GM12878 (cell line): ENCODE results near the gene MAPRE2. TPM values are rescaled to one million over a fixed set of nuclear protein-coding genes. Genes with fewer than 3 reads are reported as not detected.

Source experiments
- ATAC-seq: fragments of 200-7000 bp; cut with Tn5 transposase; 3 replicates; pipeline ENCODE4 v1.9.1; 2020; ENCODE audit warnings: mild to moderate bottlenecking, moderate library complexity
- BruUV-seq: library from RNA; stranded (reverse); fragments of 400-500 nt; replicated peaks from 2 replicates; lab custom pipeline; 2021; lab: Mats Ljungman, UMichigan
- CTCF ChIA-PET: fragments of 300-600 bp; sonication (Branson Sonifier 250); formaldehyde crosslinking; extraction: SDS; loops from one replicate; lab custom pipeline; 2021; ENCODE audit warnings: inconsistent platforms; lab: Yijun Ruan, JAX
- POLR2A ChIA-PET: fragments of 350-600 bp; formaldehyde crosslinking; extraction: SDS; loops from one replicate; lab custom pipeline; 2021; ENCODE audit warnings: inconsistent platforms; lab: Charles Lee
- RAD21 ChIA-PET: fragments of 300-600 bp; sonication (Branson Sonifier 250); formaldehyde crosslinking; loops from one replicate; lab custom pipeline; 2023; ENCODE audit warnings: antibody characterized with exemption; ENCODE audit not compliant: unreplicated experiment; lab: Charles Lee
- SMC1A ChIA-PET: fragments of 300-600 bp; sonication (Branson Sonifier 250); formaldehyde crosslinking; loops from one replicate; lab custom pipeline; 2023; ENCODE audit not compliant: unreplicated experiment, uncharacterized antibody; lab: Charles Lee
- DNase-seq: peaks from one replicate; pipeline ENCODE4 v3.0.0-alpha.2; 2011; ENCODE audit warnings: low read depth, low spot score
- FAIRE-seq: peaks from 3 replicates; lab custom pipeline; 2011; peaks lifted over from hg19 to GRCh38; lab: Jason Lieb, UNC
- H2AFZ ChIP-seq: 2 replicates; pipeline ENCODE4 v1.6.0; 2011; ENCODE audit warnings: low read depth, low read length, control low read depth; ENCODE audit not compliant: control insufficient read depth
- H3K27ac ChIP-seq: 2 replicates; pipeline ENCODE4 v1.5.1; 2011; ENCODE audit warnings: control low read depth; ENCODE audit not compliant: control insufficient read depth, insufficient read depth
- H3K27me3 ChIP-seq, 2 experiments: replicated peaks in 1 of 2; 2 replicates each; pipeline versions ENCODE4 v1.6.0 to v1.6.1; 2011; ENCODE audit warnings: low read length in 1 of 2; ENCODE audit not compliant: control insufficient read depth in 2 of 2, insufficient read depth in 2 of 2
- H3K36me3 ChIP-seq, 2 experiments: 2 replicates each; pipeline ENCODE4 v1.5.1; 2011; ENCODE audit warnings: low read length in 1 of 2; ENCODE audit not compliant: control insufficient read depth in 2 of 2, insufficient read depth in 2 of 2
- H3K4me1 ChIP-seq: 2 replicates; pipeline ENCODE4 v1.6.1; 2011; ENCODE audit warnings: mild to moderate bottlenecking, low read length, moderate library complexity, mixed read lengths; ENCODE audit not compliant: control insufficient read depth, insufficient read depth
- H3K4me2 ChIP-seq: 2 replicates; pipeline ENCODE4 v1.6.0; 2011; ENCODE audit warnings: control low read depth; ENCODE audit not compliant: control insufficient read depth, insufficient read depth
- H3K4me3 ChIP-seq: fragments of 200-600 bp; sonication (generic); 2 replicates; pipeline ENCODE4 v1.5.1; 2016
- H3K79me2 ChIP-seq: 2 replicates; pipeline ENCODE4 v1.6.0; 2011; ENCODE audit warnings: low read length; ENCODE audit not compliant: control insufficient read depth, insufficient read depth
- H3K9ac ChIP-seq: 2 replicates; pipeline ENCODE4 v1.8.0; 2011; ENCODE audit warnings: low read length, control low read depth, mixed read lengths; ENCODE audit not compliant: control insufficient read depth, insufficient read depth
- H3K9me3 ChIP-seq: replicated peaks from 3 replicates; pipeline ENCODE4 v1.5.1; 2011; ENCODE audit warnings: mild to moderate bottlenecking, low read length; ENCODE audit not compliant: control insufficient read depth, insufficient read depth
- H4K20me1 ChIP-seq: 2 replicates; pipeline ENCODE4 v1.6.0; 2011; ENCODE audit not compliant: control insufficient read depth, insufficient read depth
- CREM ChIP-seq: IDR thresholded peaks from 2 replicates; pipeline ENCODE4 v1.6.1; 2014; ENCODE audit warnings: antibody characterized with exemption, low read depth
- DPF2 ChIP-seq: fragments of 450-650 bp; IDR thresholded peaks from 2 replicates; pipeline ENCODE4 v1.6.1; 2017; ENCODE audit warnings: mild to moderate bottlenecking
- EZH2 ChIP-seq: IDR thresholded peaks from 2 replicates; pipeline ENCODE4 v1.6.1; 2012; ENCODE audit warnings: low read depth, mild to moderate bottlenecking, control low read depth, inconsistent platforms, low read length, borderline replicate concordance; ENCODE audit not compliant: control insufficient read depth
- GATAD2B ChIP-seq: fragments of 450-650 bp; conservative IDR thresholded peaks from 2 replicates; pipeline ENCODE4 v1.6.1; 2017; ENCODE audit warnings: low read depth, mild to moderate bottlenecking, moderate library complexity
- HCFC1 ChIP-seq: fragments of 150-350 bp; IDR thresholded peaks from 2 replicates; pipeline ENCODE4 v1.6.1; 2014; ENCODE audit warnings: low read length
- MXI1 ChIP-seq: fragments of 150-350 bp; IDR thresholded peaks from 2 replicates; pipeline ENCODE4 v1.6.1; 2011; ENCODE audit warnings: low read depth, mild to moderate bottlenecking, inconsistent platforms, low read length, improper control_type of control experiment
- MYB ChIP-seq: fragments of 150-350 bp; IDR thresholded peaks from 2 replicates; pipeline ENCODE4 v1.6.1; 2014; ENCODE audit warnings: mild to moderate bottlenecking, low read depth, low read length, borderline replicate concordance
- MYC ChIP-seq: IDR thresholded peaks from 2 replicates; pipeline ENCODE4 v1.6.1; 2011; ENCODE audit warnings: mild to moderate bottlenecking, low read length, moderate library complexity, inconsistent platforms; ENCODE audit not compliant: insufficient read depth, insufficient replicate concordance, insufficient read length, severe bottlenecking
- RUNX3 ChIP-seq: IDR thresholded peaks from 2 replicates; pipeline ENCODE4 v1.6.1; 2012; ENCODE audit warnings: low read length, inconsistent platforms
- SUPT20H ChIP-seq: IDR thresholded peaks from 2 replicates; pipeline ENCODE4 v1.6.1; 2011; ENCODE audit warnings: low read depth, mild to moderate bottlenecking, low read length, moderate library complexity, borderline replicate concordance; ENCODE audit not compliant: control insufficient read depth
- TCF12 ChIP-seq: IDR thresholded peaks from 2 replicates; pipeline ENCODE4 v1.6.1; 2011; ENCODE audit warnings: low read depth, mild to moderate bottlenecking, low read length
- YY1 ChIP-seq: IDR thresholded peaks from 2 replicates; pipeline ENCODE4 v1.6.1; 2011; ENCODE audit warnings: low read depth, mild to moderate bottlenecking, low read length
- ZNF207 ChIP-seq: fragments of 450-650 bp; IDR thresholded peaks from 2 replicates; pipeline ENCODE4 v1.6.1; 2014; ENCODE audit warnings: antibody characterized with exemption, mild to moderate bottlenecking, borderline replicate concordance
- ZNF274 ChIP-seq: IDR thresholded peaks from one replicate; pipeline ENCODE4 v1.8.0; 2011; ENCODE audit not compliant: insufficient read length, insufficient read depth
- ZNF384 ChIP-seq: IDR thresholded peaks from 2 replicates; pipeline ENCODE4 v1.6.1; 2012; ENCODE audit warnings: low read depth, mild to moderate bottlenecking, low read length, improper control_type of control experiment, borderline replicate concordance
- WGBS: methylation state at CpG from one replicate; pipeline ENCODE4 v1.1.6; 2016; ENCODE audit warnings: low lambda C conversion rate; ENCODE audit not compliant: insufficient replicate concordance, insufficient coverage; ENCODE audit errors: missing lambda C conversion rate; 5-methylcytosine and 5-hydroxymethylcytosine counted together
- in situ Hi-C: fragments of 300-500 bp; cut with MboI; formaldehyde crosslinking; loops from 9 replicates; pipeline ENCODE4 v1.14.3; 2018; ENCODE audit warnings: mixed read lengths
- intact Hi-C: fragments of 100-400 bp; cut with micrococcal nuclease; formaldehyde crosslinking; loops from one replicate; pipeline ENCODE4 v1.14.2; 2022; ENCODE audit not compliant: unreplicated experiment
- polyA plus RNA-seq, 11 experiments: library from polyadenylated mRNA; depleted of rRNA in 4 of 11; unstranded in 6 of 11; stranded (reverse) in 5 of 11; fragments of >200 nt; fragmentation: Nextera tagmentation in 4 of 11; fragmentation: Illumina TruSeq in 1 of 11; extraction: Ambion mirVana in 4 of 11; extraction: Trizol in 1 of 11; gene quantifications; 1 replicate in 1 of 11; 2 replicates in 10 of 11; pipeline versions ENCODE4 v1.2.1 to v1.2.3, GENCODE V29; 2011 to 2016; ENCODE audit warnings: inconsistent platforms in 2 of 11, missing spikeins in 2 of 11, low read depth in 1 of 11
- total RNA-seq, 4 experiments: library from RNA; depleted of rRNA in 3 of 4; stranded (reverse); fragments of >200 nt in 3 of 4; fragmentation: Illumina TruSeq in 1 of 4; extraction: Trizol in 1 of 4; gene quantifications; 2 replicates each; pipeline versions ENCODE4 v1.2.1 to v1.2.3, GENCODE V29; 2013 to 2021
- TF ChIP-seq, protein P1 (sequence below): IDR thresholded peaks from 2 replicates; pipeline ENCODE4 v1.6.1; 2012; ENCODE audit warnings: mild to moderate bottlenecking, low read depth, low read length
- TF ChIP-seq, protein P2 (sequence below): fragments of 450-650 bp; IDR thresholded peaks from 2 replicates; pipeline ENCODE4 v1.6.1; 2017; ENCODE audit warnings: mild to moderate bottlenecking
- TF ChIP-seq, protein P3 (sequence below): IDR thresholded peaks from 2 replicates; pipeline ENCODE4 v1.6.1; 2011; ENCODE audit warnings: mild to moderate bottlenecking, low read depth, low read length, moderate library complexity; ENCODE audit not compliant: insufficient replicate concordance

MAPRE2 gene
- total and polyA plus RNA-seq, 10 of the 15 experiments (the other 5 are each of a cell fraction or from before 2014, with no cell fraction given), result 11.0 to 50.6 (median 24.0) TPM

DNA sequence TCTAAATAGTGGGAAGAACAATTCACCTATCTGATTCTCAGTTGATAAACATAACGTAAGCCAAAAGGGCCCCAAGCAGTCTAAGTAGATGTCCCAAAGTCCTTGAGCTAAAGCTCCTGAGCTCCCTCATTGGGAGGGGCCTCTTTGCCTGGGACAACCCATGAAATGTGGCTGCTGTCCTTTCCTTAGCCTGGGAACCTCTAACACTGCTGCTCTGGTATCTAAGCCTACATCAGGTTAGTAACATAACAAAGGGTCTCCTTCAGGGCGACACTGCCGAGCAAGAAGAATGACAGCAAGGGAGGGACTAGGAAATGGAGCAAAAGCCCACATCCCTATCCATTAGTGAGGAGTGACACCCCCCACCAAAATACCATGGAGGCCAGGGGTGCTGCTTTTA is 98.3 kb downstream of the MAPRE2 start:
- ChIA-PET RAD21 (no interaction called here), POLR2A (no interaction called here), CTCF (interaction anchor here (1.6 kb wide), 1 partner anchor 111 kb away, joined by 4 read pairs; no protein-coding TSS in a partner anchor), SMC1A (interaction anchor here (1.0 to 1.1 kb wide), 2 partner anchors 110 to 114 kb away, joined by 3 read pairs; no protein-coding TSS in a partner anchor)
- Histone ChIP-seq H2AFZ (no peak overlapping the region), H3K9me3 (no peaks in the 10 kb centered on the region), H3K4me1 (peaks cover 4% of the 10 kb centered on the region), H3K36me3 (0 out of 4 replicates have a peak, but pooled peaks cover 0 to 6% of the 10 kb centered on the region in 2 experiments), H3K27me3 (no peaks in the 10 kb centered on the region), H3K79me2 (no peaks in the 10 kb centered on the region), H3K27ac (no peak overlapping the region), H4K20me1 (no peaks in the 10 kb centered on the region), H3K9ac (no peak overlapping the region), H3K4me2 (no peak overlapping the region), H3K4me3 (no peak overlapping the region)
- WGBS, result 93% methylated on average over 3 of the region's 3 CpGs
- in situ Hi-C loops, result no loop called here
- ATAC-seq (no peak), FAIRE-seq (no peak), DNase-seq (no peak)
- intact Hi-C loops, result no loop called here
- BruUV-seq, result no TSS peak
- TF ChIP-seq GATAD2B, result no peak
- no peak for TF ChIP-seq ZNF207
- TF ChIP-seq HCFC1, result no peak
- TF ChIP-seq, protein P1, sequence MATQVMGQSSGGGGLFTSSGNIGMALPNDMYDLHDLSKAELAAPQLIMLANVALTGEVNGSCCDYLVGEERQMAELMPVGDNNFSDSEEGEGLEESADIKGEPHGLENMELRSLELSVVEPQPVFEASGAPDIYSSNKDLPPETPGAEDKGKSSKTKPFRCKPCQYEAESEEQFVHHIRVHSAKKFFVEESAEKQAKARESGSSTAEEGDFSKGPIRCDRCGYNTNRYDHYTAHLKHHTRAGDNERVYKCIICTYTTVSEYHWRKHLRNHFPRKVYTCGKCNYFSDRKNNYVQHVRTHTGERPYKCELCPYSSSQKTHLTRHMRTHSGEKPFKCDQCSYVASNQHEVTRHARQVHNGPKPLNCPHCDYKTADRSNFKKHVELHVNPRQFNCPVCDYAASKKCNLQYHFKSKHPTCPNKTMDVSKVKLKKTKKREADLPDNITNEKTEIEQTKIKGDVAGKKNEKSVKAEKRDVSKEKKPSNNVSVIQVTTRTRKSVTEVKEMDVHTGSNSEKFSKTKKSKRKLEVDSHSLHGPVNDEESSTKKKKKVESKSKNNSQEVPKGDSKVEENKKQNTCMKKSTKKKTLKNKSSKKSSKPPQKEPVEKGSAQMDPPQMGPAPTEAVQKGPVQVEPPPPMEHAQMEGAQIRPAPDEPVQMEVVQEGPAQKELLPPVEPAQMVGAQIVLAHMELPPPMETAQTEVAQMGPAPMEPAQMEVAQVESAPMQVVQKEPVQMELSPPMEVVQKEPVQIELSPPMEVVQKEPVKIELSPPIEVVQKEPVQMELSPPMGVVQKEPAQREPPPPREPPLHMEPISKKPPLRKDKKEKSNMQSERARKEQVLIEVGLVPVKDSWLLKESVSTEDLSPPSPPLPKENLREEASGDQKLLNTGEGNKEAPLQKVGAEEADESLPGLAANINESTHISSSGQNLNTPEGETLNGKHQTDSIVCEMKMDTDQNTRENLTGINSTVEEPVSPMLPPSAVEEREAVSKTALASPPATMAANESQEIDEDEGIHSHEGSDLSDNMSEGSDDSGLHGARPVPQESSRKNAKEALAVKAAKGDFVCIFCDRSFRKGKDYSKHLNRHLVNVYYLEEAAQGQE, result no peak
- TF ChIP-seq, protein P2, sequence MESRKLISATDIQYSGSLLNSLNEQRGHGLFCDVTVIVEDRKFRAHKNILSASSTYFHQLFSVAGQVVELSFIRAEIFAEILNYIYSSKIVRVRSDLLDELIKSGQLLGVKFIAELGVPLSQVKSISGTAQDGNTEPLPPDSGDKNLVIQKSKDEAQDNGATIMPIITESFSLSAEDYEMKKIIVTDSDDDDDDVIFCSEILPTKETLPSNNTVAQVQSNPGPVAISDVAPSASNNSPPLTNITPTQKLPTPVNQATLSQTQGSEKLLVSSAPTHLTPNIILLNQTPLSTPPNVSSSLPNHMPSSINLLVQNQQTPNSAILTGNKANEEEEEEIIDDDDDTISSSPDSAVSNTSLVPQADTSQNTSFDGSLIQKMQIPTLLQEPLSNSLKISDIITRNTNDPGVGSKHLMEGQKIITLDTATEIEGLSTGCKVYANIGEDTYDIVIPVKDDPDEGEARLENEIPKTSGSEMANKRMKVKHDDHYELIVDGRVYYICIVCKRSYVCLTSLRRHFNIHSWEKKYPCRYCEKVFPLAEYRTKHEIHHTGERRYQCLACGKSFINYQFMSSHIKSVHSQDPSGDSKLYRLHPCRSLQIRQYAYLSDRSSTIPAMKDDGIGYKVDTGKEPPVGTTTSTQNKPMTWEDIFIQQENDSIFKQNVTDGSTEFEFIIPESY, result no peak
- no peak for TF ChIP-seq SUPT20H
- TF ChIP-seq MYC, result no peak
- TF ChIP-seq RUNX3, result no peak
- TF ChIP-seq DPF2, result no peak
- TF ChIP-seq ZNF274, result no peak
- TF ChIP-seq, protein P3, sequence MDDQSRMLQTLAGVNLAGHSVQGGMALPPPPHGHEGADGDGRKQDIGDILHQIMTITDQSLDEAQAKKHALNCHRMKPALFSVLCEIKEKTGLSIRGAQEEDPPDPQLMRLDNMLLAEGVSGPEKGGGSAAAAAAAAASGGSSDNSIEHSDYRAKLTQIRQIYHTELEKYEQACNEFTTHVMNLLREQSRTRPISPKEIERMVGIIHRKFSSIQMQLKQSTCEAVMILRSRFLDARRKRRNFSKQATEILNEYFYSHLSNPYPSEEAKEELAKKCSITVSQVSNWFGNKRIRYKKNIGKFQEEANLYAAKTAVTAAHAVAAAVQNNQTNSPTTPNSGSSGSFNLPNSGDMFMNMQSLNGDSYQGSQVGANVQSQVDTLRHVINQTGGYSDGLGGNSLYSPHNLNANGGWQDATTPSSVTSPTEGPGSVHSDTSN, result no peak
- TF ChIP-seq CREM, result no peak
- no peak for TF ChIP-seq YY1
- TF ChIP-seq MYB, result no peak
- no peak for TF ChIP-seq MXI1
- no peak for TF ChIP-seq EZH2
- TF ChIP-seq TCF12, result no peak
- no peak for TF ChIP-seq ZNF384
